ENCODE results near the gene POGK.
A peak's percentile ranks its signal among the peaks of the same experiment; 100 is the strongest.

The POGK gene

DNA sequence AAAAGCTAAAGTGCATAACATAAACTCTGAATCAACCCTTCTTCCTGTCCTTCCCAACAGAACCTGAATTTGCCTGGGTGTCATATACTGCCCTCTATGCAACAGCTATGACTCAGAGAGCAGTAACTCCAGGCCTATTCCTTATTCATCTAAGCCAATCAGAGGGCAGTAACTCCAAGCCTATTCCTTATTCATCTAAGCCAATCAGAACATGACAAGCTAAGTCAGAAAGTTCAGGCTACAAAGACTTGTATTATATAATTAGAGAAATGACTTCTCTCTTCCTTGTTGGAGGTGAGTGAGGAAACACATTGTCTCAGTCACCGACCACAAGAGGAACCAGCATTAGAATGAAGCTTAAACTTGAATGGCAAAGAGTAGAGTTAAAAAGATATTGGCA, 63.0 kb downstream of the POGK start:
- DNase-seq (ENCODE audit: low read depth): peak; percentile 54

DNA sequence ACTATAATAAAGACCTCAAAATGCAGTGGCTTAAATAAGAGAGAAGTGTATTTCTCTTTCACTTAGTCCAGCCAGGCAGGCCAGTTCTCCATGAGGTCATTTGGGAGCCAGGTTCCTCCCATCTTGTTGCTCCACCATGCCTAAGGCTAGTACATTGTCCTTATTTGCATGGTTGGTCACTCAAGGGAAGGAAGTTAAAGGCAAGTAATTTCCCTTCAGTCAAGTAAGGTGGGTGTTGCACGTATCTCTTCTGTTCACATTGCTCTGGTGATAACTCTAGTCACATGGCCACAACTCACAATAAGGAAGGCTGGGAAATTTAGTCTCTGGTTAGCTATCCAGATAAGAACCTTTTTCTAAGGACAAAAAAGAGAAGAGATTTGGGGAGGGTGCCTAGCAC, 64.0 kb downstream of the POGK start:
- no peak for DNase-seq (ENCODE audit: low read depth)

DNA sequence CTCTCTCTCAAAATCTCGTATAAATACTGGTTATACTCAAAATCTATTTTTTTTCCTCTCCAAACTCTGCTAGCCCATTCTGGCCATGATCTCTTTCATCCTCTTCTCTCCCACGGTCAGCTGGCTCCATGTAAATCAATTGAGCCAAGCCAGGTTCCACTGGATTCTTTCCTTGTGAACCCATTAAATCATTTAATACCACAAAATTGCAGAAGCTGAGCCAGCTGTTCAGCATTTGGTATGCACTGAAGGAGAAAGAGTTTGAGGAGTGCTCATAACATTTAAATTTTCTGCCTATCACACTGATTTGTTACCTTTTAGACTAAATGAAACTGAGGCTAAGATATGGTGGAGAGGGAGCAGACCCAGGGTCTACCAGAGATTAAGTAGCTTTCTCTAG, 65.9 kb downstream of the POGK start:
- DNase-seq (ENCODE audit: low read depth): peak; percentile 25

DNA sequence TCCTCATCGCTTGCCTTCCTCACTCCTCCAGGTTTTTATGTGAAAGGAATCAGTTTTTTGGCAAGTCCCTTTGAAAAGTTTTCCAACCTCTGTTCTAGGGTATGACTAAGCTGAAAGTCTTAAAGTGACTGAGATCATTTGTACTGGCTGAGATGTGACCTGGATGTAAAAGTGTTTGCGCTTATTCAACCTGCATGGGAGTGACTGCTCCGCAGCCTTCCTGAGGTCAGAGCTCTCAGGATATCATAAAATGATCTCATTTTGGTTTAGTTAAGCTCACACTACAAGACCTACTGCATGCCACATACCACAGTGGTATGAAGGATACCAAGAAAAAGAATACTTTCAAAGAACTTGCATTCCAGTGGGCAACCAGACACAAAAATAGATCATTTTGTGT, 66.6 kb downstream of the POGK start:
- DNase-seq (ENCODE audit: low read depth): peak; percentile 68

Measured in EH (cell line).